GM19240 (cell line): ENCODE results near the gene DOCK4.

Experiments used
- DNase-seq: peaks from one replicate; pipeline ENCODE4 v3.0.0; 2011; ENCODE audit warnings: low spot score; ENCODE audit not compliant: insufficient read length

The DOCK4 gene

GRCh38 chr7:112058686-112059085 is 147.5 kb downstream of the DOCK4 start:
- DNase-seq: no peak

- no peak for DNase-seq
Measured at GRCh38 chr7:112056409-112056808, 149.8 kb downstream of the DOCK4 start.

- DNase-seq: no peak
Measured at GRCh38 chr7:112053737-112054069, 152.5 kb downstream of the DOCK4 start.

- DNase-seq: no peak
Measured at GRCh38 chr7:112052993-112053736, 153.0 kb downstream of the DOCK4 start.

GRCh38 chr7:112052498-112052897 is 153.7 kb downstream of the DOCK4 start:
- DNase-seq: no peak

GRCh38 chr7:112050250-112050881 is 155.8 kb downstream of the DOCK4 start:
- DNase-seq: no peak

GRCh38 chr7:112049555-112050249 is 156.5 kb downstream of the DOCK4 start:
- DNase-seq: no peak

GRCh38 chr7:112047421-112047820 is 158.8 kb downstream of the DOCK4 start:
- no peak for DNase-seq

- DNase-seq: no peak
Measured at GRCh38 chr7:112045222-112045621, 161.0 kb downstream of the DOCK4 start.

GRCh38 chr7:112042631-112043030 is 163.6 kb downstream of the DOCK4 start:
- DNase-seq: no peak

GRCh38 chr7:112038353-112038752 is 167.8 kb downstream of the DOCK4 start:
- no peak for DNase-seq

GRCh38 chr7:112036071-112036470 is 170.1 kb downstream of the DOCK4 start:
- DNase-seq: no peak

- no peak for DNase-seq
Measured at GRCh38 chr7:112031689-112032088, 174.5 kb downstream of the DOCK4 start.

GRCh38 chr7:112025556-112025955 is 180.6 kb downstream of the DOCK4 start:
- no peak for DNase-seq

- DNase-seq: no peak
Measured at GRCh38 chr7:112023786-112024185, 182.4 kb downstream of the DOCK4 start.

GRCh38 chr7:112023282-112023681 is 182.9 kb downstream of the DOCK4 start:
- DNase-seq: no peak

GRCh38 chr7:112022128-112022527 is 184.1 kb downstream of the DOCK4 start:
- DNase-seq: no peak

- DNase-seq: no peak
Measured at GRCh38 chr7:112021379-112022044, 184.7 kb downstream of the DOCK4 start.

- DNase-seq: no peak
Measured at GRCh38 chr7:112020800-112021199, 185.4 kb downstream of the DOCK4 start.

GRCh38 chr7:112019932-112020331 is 186.3 kb downstream of the DOCK4 start:
- DNase-seq: no peak

GRCh38 chr7:112018305-112019030 is 187.7 kb downstream of the DOCK4 start:
- DNase-seq: no peak
